B cell (primary cell): ENCODE results near the gene VSTM5. TPM values are rescaled to one million over a fixed set of nuclear protein-coding genes. Genes with fewer than 3 reads are reported as not detected.
A peak's percentile ranks its signal among the peaks of the same experiment; 100 is the strongest.

Experiments
- ATAC-seq: fragments of 200-7000 bp; cut with Tn5 transposase; one replicate; pipeline ENCODE4 v1.10.0; 2021; ENCODE audit warnings: low read depth, mild to moderate bottlenecking, moderate number of reproducible peaks, moderate library complexity
- CTCF ChIA-PET: fragments of 350-600 bp; sonication (Branson Sonifier 250); formaldehyde crosslinking; loops from one replicate; lab custom pipeline; 2021; ENCODE audit warnings: antibody characterized with exemption, inconsistent platforms; lab: Charles Lee
- POLR2A ChIA-PET: fragments of 350-600 bp; sonication (Branson Sonifier 250); formaldehyde crosslinking; loops from one replicate; lab custom pipeline; 2021; ENCODE audit warnings: antibody characterized with exemption; lab: Charles Lee
- DNase-seq: peaks from one replicate; pipeline ENCODE4 v3.0.0; 2013
- H2AFZ ChIP-seq: 2 replicates; pipeline ENCODE4 v1.6.1; 2012; ENCODE audit warnings: mild to moderate bottlenecking, low read depth, low read length; ENCODE audit not compliant: insufficient read depth, poor library complexity, severe bottlenecking
- H3K27ac ChIP-seq, 2 donors: 1 replicate in 1 of 2; 2 replicates in 1 of 2; pipeline ENCODE4 v1.5.1; 2012 to 2013; ENCODE audit warnings: low read length in 2 of 2, mild to moderate bottlenecking in 2 of 2, moderate library complexity in 1 of 2
- H3K27me3 ChIP-seq, 4 experiments: fragments of 200-600 bp in 1 of 4; sonication (generic) in 1 of 4; replicated peaks in 1 of 4; 1 replicate in 2 of 4; 2 replicates in 2 of 4; pipeline versions ENCODE4 v1.6.1 to v1.7.0; 2013 to 2016; ENCODE audit warnings: low read length in 3 of 4, mild to moderate bottlenecking in 2 of 4, mixed read lengths in 1 of 4, moderate library complexity in 1 of 4; ENCODE audit not compliant: insufficient read depth in 4 of 4, control insufficient read depth in 3 of 4; ENCODE audit errors: control extremely low read depth in 1 of 4
- H3K36me3 ChIP-seq, 2 experiments: replicated peaks in 1 of 2; 1 replicate in 1 of 2; 2 replicates in 1 of 2; pipeline versions ENCODE4 v1.6.1 to v1.7.1; 2013; ENCODE audit warnings: low read length in 1 of 2; ENCODE audit not compliant: insufficient read depth in 2 of 2, control insufficient read depth in 1 of 2; ENCODE audit errors: control extremely low read depth in 1 of 2, extremely low read depth in 1 of 2
- H3K4me1 ChIP-seq, 2 donors: fragments of 200-600 bp in 1 of 2; sonication (generic) in 1 of 2; 1 replicate in 1 of 2; 2 replicates in 1 of 2; pipeline versions ENCODE4 v1.5.1 to v1.6.1; 2013 to 2017; ENCODE audit warnings: low read length in 2 of 2; ENCODE audit not compliant: control insufficient read depth in 2 of 2, insufficient read depth in 2 of 2
- H3K4me2 ChIP-seq: replicated peaks from 2 replicates; pipeline ENCODE3; 2012; ENCODE audit warnings: mild to moderate bottlenecking, low read depth, low read length; ENCODE audit not compliant: poor library complexity, severe bottlenecking
- H3K4me3 ChIP-seq, 5 experiments: fragments of 200-600 bp in 1 of 5; sonication (generic) in 1 of 5; 1 replicate in 3 of 5; 2 replicates in 2 of 5; pipeline versions ENCODE4 v1.5.1 to v1.7.0; 2011 to 2016; ENCODE audit warnings: low read length in 4 of 5, mild to moderate bottlenecking in 4 of 5, low read depth in 2 of 5, control low read depth in 1 of 5, moderate library complexity in 1 of 5; ENCODE audit not compliant: insufficient read depth in 1 of 5; ENCODE audit errors: control extremely low read depth in 1 of 5, extremely low read depth in 1 of 5
- H3K79me2 ChIP-seq: fragments of 200-600 bp; sonication (generic); one replicate; pipeline ENCODE4 v1.6.0; 2016; ENCODE audit warnings: low read length; ENCODE audit not compliant: control insufficient read depth, insufficient read depth
- H3K9ac ChIP-seq: fragments of 200-600 bp; sonication (generic); 2 replicates; pipeline ENCODE4 v1.6.1; 2017; ENCODE audit warnings: mild to moderate bottlenecking, low read length, moderate library complexity
- H3K9me3 ChIP-seq, 3 donors: one replicate each; pipeline versions ENCODE4 v1.6.1 to v1.7.1; 2013; ENCODE audit warnings: low read length in 2 of 3; ENCODE audit not compliant: control insufficient read depth in 2 of 3, insufficient read depth in 1 of 3; ENCODE audit errors: control extremely low read depth in 1 of 3
- H4K20me1 ChIP-seq: 2 replicates; pipeline ENCODE4 v1.6.0; 2012; ENCODE audit warnings: mild to moderate bottlenecking, low read length; ENCODE audit not compliant: insufficient read depth, control insufficient read depth, poor library complexity, severe bottlenecking
- H3K27ac Mint-ChIP-seq: one replicate; pipeline ENCODE4 v1.8.0; 2021; ENCODE audit warnings: mixed read lengths
- H3K27me3 Mint-ChIP-seq: one replicate; pipeline ENCODE4 v1.8.0; 2021; ENCODE audit warnings: mixed read lengths
- H3K4me1 Mint-ChIP-seq: one replicate; pipeline ENCODE4 v1.8.0; 2021; ENCODE audit warnings: mixed read lengths
- H3K4me3 Mint-ChIP-seq: one replicate; pipeline ENCODE4 v1.8.0; 2021; ENCODE audit warnings: mixed read lengths
- H3K9me3 Mint-ChIP-seq: one replicate; pipeline ENCODE4 v1.8.0; 2022; ENCODE audit warnings: mixed read lengths; ENCODE audit not compliant: insufficient read depth
- CTCF ChIP-seq: fragments of 200-600 bp; IDR thresholded peaks from one replicate; pipeline ENCODE4 v1.8.0; 2022; ENCODE audit warnings: antibody characterized with exemption, mild to moderate bottlenecking
- EZH2 ChIP-seq: IDR thresholded peaks from 2 replicates; pipeline ENCODE4 v1.6.1; 2012; ENCODE audit warnings: borderline replicate concordance, low read depth, mild to moderate bottlenecking, moderate library complexity, low read length; ENCODE audit not compliant: insufficient read depth, poor library complexity, severe bottlenecking
- WGBS: methylation state at CpG from one replicate; pipeline ENCODE4 v1.1.5; 2013; ENCODE audit warnings: missing lambda C conversion rate; ENCODE audit not compliant: insufficient coverage; 5-methylcytosine and 5-hydroxymethylcytosine counted together
- intact Hi-C: fragments of 100-400 bp; cut with micrococcal nuclease; formaldehyde crosslinking; loops from one replicate; pipeline ENCODE4 v1.10.0; 2022
- polyA plus RNA-seq: library from polyadenylated mRNA; depleted of rRNA; stranded (reverse); fragments of >200 nt; gene quantifications from 2 replicates; pipeline ENCODE4 v1.2.3, GENCODE V29; 2012
- total RNA-seq, 2 donors: library from RNA; stranded (reverse); fragments of 120-200 nt in 1 of 2; gene quantifications; 1 replicate in 1 of 2; 2 replicates in 1 of 2; pipeline versions ENCODE4 v1.2.3 to v1.2.4, GENCODE V29; 2013 to 2022

Gene VSTM5
- total and polyA plus RNA-seq, 2 donors (not counting 1 experiment from before 2014, with no cell fraction given): not detected

- H4K20me1 ChIP-seq: peaks cover 50% of the 10 kb centered on the region
- Mint-ChIP-seq H3K27me3 (no peaks in the 10 kb centered on the region), H3K4me1 (peaks cover 40% of the 10 kb centered on the region), H3K27ac (peak within 1 kb of the TSS; percentile 92), H3K4me3 (peak within 1 kb of the TSS; percentile 97), H3K9me3 (no peaks in the 10 kb centered on the region)
- ATAC-seq (peak; percentile 94), DNase-seq (peak; percentile 89)
- H3K36me3 ChIP-seq: peaks cover 0 to 18% of the 10 kb centered on the region in 2 experiments
- H2AFZ ChIP-seq: peak within 1 kb of the TSS; percentile 87
- H3K79me2 ChIP-seq: peaks cover 57% of the 10 kb centered on the region
- POLR2A ChIA-PET: interaction anchor here (0.5 to 1.5 kb wide), 5 partner anchors 43 to 345 kb away, joined by 3 to 38 read pairs (median 5); partner anchors contain the start of genes C11orf54, CEP295, PANX1 and TAF1D
- under 1% methylated on average over 72 of the region's 72 CpGs for WGBS
- H3K4me1 ChIP-seq: peaks cover 26 to 29% of the 10 kb centered on the region in 2 donors
- no peaks in the 10 kb centered on the region for H3K27me3 ChIP-seq
- CTCF ChIA-PET: interaction anchor here (0.5 to 2.7 kb wide), 4 partner anchors 44 to 132 kb away, joined by 3 to 43 read pairs (median 4); partner anchors contain the start of genes C11orf54, CEP295 and TAF1D
- H3K9me3 ChIP-seq: no peaks in the 10 kb centered on the region
- H3K4me3 ChIP-seq: peak within 1 kb of the TSS; percentile 71 to 99 (median 85)
- H3K9ac ChIP-seq: peak within 1 kb of the TSS; percentile 81
- H3K4me2 ChIP-seq: peak within 1 kb of the TSS; percentile 85
- TF ChIP-seq EZH2: no peak
- peak; percentile 57 for TF ChIP-seq CTCF
- H3K27ac ChIP-seq: peak within 1 kb of the TSS; percentile 82 to 91
- intact Hi-C loops: loop anchor here (1.0 to 10.0 kb wide), 6 partner anchors 43 to 709 kb away; partner anchors contain the start of genes ANKRD49, C11orf54, CEP295 and MRE11
These were observed 66.1 kb downstream of the VSTM5 start, which contains the start of gene MED17 for GRCh38 chr11:93784145-93784934. Gene MED17 (plus strand): TSS chr11:93784282. CDS start chr11:93784514, 232 bp downstream.
